Tibial nerve (tissue), 4 donors: ENCODE measurements around the gene AGPAT2. TPM values are rescaled to one million over a fixed set of nuclear protein-coding genes. Genes with fewer than 3 reads are reported as not detected.

ENCODE experiments used
- DNase-seq, 2 donors: peaks; one replicate each; pipeline ENCODE4 v3.0.0-alpha.2; 2019; ENCODE audit warnings: low spot score in 2 of 2
- H3K27ac ChIP-seq, 4 donors: fragments of 200-600 bp; sonication (generic) in 3 of 4; one replicate each; pipeline ENCODE4 v1.5.1; 2017 to 2019; ENCODE audit warnings: mild to moderate bottlenecking in 1 of 4
- H3K27me3 ChIP-seq, 2 donors: fragments of 200-600 bp; sonication (generic) in 1 of 2; one replicate each; pipeline versions ENCODE4 v1.5.1 to v1.6.0; 2017 to 2019
- H3K36me3 ChIP-seq, 3 donors: fragments of 200-600 bp; sonication (generic); one replicate each; pipeline ENCODE4 v1.5.1; 2018 to 2019
- H3K4me1 ChIP-seq, 4 donors: fragments of 200-600 bp; sonication (generic) in 3 of 4; one replicate each; pipeline ENCODE4 v1.5.1; 2017 to 2019
- H3K4me3 ChIP-seq, 4 donors: fragments of 200-600 bp; sonication (generic) in 3 of 4; one replicate each; pipeline ENCODE4 v1.5.1; 2017 to 2019; ENCODE audit warnings: mild to moderate bottlenecking in 1 of 4, moderate library complexity in 1 of 4
- H3K9me3 ChIP-seq, 4 donors: fragments of 200-600 bp; sonication (generic) in 3 of 4; one replicate each; pipeline ENCODE4 v1.5.1; 2017 to 2019
- EP300 ChIP-seq, 2 donors: sonication (generic); formaldehyde crosslinking; IDR thresholded peaks; one replicate each; pipeline ENCODE4 v1.6.1; 2017; ENCODE audit warnings: antibody characterized with exemption in 2 of 2, mild to moderate bottlenecking in 1 of 2
- POLR2A ChIP-seq, 2 donors: fragments of 450-650 bp; IDR thresholded peaks; one replicate each; pipeline ENCODE4 v1.6.1; 2017; ENCODE audit warnings: antibody characterized with exemption in 2 of 2, mild to moderate bottlenecking in 2 of 2, moderate library complexity in 2 of 2
- WGBS, 2 donors: methylation state at CpG; one replicate each; pipeline ENCODE4 v1.1.5; 2018; 5-methylcytosine and 5-hydroxymethylcytosine counted together
- total RNA-seq, 4 donors: library from RNA; depleted of rRNA; stranded (reverse); fragments of >200 nt; gene quantifications; one replicate each; pipeline ENCODE4 v1.1.0, GENCODE V29; 2016
- TF ChIP-seq, protein P1 (sequence below), 5 experiments: fragments of 200-600 bp in 3 of 5; fragments of 450-650 bp in 2 of 5; sonication (generic) in 3 of 5; IDR thresholded peaks; one replicate each; pipeline ENCODE4 v1.5.1; 2016 to 2019; ENCODE audit warnings: antibody characterized with exemption in 5 of 5, mild to moderate bottlenecking in 3 of 5, moderate library complexity in 2 of 5

Gene AGPAT2
- total RNA-seq, 4 donors from 2014 or later = 79.6 to 292 (median 151) TPM

DNA sequence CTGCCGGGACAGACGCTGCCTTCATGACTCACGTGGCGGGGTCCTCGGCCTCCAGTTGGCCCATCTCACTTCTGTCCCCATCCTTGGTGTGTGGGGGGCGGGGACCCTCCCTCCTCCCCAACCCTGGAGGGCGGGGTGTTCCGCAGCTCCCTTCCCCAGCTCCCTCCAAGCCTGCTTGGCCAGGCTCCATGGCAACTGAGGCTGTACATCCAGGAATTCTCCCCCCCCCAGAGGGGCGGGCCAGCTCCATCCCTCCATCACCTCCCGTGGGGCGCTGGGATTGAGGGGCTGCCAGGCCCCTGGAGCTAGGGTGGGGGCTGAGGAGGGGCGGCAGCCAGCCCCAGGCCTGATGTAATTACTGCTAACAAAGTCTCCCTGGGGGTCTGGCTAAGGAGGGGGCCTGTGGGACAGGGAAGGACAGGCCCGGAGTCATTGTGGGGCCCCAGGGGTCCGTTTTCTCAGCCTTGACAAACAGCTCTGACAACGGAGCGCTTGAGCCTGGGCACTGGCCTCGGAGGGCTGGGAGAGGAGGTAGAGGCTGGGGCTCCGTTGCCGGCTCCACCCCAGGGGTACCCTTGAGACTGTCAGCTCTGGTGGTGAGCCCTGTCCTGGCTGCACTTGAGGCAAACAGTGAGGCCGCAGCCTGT lies 33.1 kb upstream of the AGPAT2 start:
- H3K27ac ChIP-seq = peak overlapping the region in 2 of 4 donors; percentile 4 to 36

DNA sequence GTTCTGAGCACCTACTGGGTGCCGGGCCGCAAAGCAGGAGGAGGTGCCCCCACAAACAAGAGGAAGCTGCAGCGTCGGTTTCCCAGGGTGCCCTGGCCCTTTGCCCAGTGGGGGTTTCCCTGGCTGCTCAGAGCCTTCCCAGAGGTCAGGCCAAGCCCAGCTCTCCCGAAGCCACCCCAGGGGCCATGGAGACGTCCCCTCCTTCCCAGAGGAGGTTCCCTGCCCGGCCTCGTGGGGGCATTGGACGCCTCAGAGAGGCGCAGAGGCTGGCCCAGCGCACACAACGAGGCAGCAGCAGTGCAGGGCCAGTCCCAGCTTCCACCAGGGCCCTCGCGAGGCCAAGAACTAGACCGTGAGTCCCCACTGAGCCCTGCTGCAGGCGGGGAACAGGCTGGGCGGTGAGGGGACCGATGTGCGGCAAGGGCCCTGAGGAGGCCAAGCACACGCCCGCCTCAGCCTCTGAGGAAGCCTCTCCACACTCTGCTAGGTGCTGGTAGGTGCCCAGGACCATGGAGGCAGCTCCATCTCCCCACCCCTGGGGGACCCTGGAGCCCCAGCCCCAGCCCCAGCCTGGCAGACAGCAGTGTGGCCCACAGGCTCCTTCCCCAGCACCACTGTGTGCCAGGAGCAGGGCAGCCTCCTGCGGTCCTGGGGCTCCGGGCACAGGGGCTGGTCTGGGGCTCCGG lies 32.1 kb upstream of the AGPAT2 start:
- no peak overlapping the region for H3K4me3 ChIP-seq
- H3K27me3 ChIP-seq = peaks cover 0 to 22% of the 10 kb centered on the region in 2 donors
- no peak overlapping the region for H3K27ac ChIP-seq
- no peaks in the 10 kb centered on the region for H3K9me3 ChIP-seq
- WGBS, 2 donors = 38 to 65% methylated on average over 4 to 6 of the region's 24 CpGs
- peaks cover 0 to 36% (median 16%) of the 10 kb centered on the region in 3 donors for H3K36me3 ChIP-seq
- TF ChIP-seq POLR2A (IDR thresholded peaks at IDR 0.05) (no peak), EP300 (IDR thresholded peaks at IDR 0.05) (no peak)
- TF ChIP-seq, protein P1, sequence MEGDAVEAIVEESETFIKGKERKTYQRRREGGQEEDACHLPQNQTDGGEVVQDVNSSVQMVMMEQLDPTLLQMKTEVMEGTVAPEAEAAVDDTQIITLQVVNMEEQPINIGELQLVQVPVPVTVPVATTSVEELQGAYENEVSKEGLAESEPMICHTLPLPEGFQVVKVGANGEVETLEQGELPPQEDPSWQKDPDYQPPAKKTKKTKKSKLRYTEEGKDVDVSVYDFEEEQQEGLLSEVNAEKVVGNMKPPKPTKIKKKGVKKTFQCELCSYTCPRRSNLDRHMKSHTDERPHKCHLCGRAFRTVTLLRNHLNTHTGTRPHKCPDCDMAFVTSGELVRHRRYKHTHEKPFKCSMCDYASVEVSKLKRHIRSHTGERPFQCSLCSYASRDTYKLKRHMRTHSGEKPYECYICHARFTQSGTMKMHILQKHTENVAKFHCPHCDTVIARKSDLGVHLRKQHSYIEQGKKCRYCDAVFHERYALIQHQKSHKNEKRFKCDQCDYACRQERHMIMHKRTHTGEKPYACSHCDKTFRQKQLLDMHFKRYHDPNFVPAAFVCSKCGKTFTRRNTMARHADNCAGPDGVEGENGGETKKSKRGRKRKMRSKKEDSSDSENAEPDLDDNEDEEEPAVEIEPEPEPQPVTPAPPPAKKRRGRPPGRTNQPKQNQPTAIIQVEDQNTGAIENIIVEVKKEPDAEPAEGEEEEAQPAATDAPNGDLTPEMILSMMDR (IDR thresholded peaks at IDR 0.05) = no peak
- no peak for DNase-seq
- H3K4me1 ChIP-seq = peaks cover 0 to 57% (median 15%) of the 10 kb centered on the region in 4 donors

More for the DNA sequence above, 33.1 kb upstream of the AGPAT2 start:
- DNase-seq = no peak
- TF ChIP-seq POLR2A (IDR thresholded peaks at IDR 0.05) (no peak), EP300 (IDR thresholded peaks at IDR 0.05) (no peak)
- TF ChIP-seq, protein P1 (IDR thresholded peaks at IDR 0.05) = no peak
- no peak overlapping the region for H3K4me3 ChIP-seq
- no peaks in the 10 kb centered on the region for H3K9me3 ChIP-seq
- peaks cover 0 to 47% (median 16%) of the 10 kb centered on the region in 3 donors for H3K36me3 ChIP-seq
- H3K4me1 ChIP-seq = peaks cover 0 to 59% (median 15%) of the 10 kb centered on the region in 4 donors
- peaks cover 0 to 11% of the 10 kb centered on the region in 2 donors for H3K27me3 ChIP-seq
- 17 to 30% methylated on average over 19 to 20 of the region's 20 CpGs for WGBS, 2 donors

DNA sequence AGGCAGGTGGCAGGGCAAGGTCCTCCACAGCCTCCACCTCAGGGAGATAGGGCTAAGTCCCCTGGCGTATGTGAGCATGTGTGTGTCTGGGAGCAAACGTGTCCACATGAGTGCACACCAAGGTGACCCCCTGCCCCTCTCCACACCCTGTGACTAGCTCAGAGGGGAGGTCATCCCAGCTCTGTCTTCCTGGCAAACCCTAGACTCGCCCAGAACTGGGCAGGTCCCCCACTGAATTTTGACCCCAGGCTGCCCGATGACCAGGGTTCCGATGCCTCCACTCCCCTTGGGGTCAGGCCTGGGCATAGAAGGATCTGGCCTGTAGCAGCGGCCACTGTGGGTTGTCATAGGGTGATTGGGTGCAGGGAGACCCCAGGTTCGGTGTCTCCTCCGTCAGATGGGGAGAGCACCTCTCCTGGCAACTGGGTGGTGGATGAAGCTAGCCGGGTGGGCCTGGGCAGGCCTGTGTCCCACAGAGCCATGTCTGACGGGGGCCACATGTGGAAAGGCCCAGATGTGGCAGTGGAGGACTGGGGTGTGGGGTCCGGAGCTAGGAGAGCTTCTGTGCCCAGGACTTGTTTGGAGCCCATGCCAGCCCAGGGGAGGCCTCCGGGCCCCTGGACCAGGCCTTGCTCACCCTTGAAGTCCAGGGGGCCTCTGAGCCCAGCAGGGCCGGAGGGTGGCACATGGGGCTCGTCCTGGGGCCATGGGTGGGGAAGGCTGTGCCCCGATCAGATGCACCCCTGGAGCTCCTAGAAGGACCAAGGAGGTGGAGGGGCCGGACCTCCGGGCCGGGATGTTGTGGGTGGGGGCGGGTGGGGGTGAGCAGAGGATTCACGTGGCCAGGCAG lies 31.3 kb upstream of the AGPAT2 start:
- no peak overlapping the region for H3K27ac ChIP-seq
- H3K9me3 ChIP-seq = no peaks in the 10 kb centered on the region
- WGBS, 2 donors = 70 to 74% methylated on average over 13 to 16 of the region's 20 CpGs
- H3K4me1 ChIP-seq = peaks cover 0 to 57% (median 15%) of the 10 kb centered on the region in 4 donors
- DNase-seq = no peak
- H3K36me3 ChIP-seq = peaks cover 0 to 29% (median 9%) of the 10 kb centered on the region in 3 donors
- no peak for TF ChIP-seq POLR2A (IDR thresholded peaks at IDR 0.05)
- no peak for TF ChIP-seq EP300 (IDR thresholded peaks at IDR 0.05)
- TF ChIP-seq, protein P1 (IDR thresholded peaks at IDR 0.05) = no peak
- no peak overlapping the region for H3K4me3 ChIP-seq
- H3K27me3 ChIP-seq = peaks cover 0 to 29% of the 10 kb centered on the region in 2 donors

DNA sequence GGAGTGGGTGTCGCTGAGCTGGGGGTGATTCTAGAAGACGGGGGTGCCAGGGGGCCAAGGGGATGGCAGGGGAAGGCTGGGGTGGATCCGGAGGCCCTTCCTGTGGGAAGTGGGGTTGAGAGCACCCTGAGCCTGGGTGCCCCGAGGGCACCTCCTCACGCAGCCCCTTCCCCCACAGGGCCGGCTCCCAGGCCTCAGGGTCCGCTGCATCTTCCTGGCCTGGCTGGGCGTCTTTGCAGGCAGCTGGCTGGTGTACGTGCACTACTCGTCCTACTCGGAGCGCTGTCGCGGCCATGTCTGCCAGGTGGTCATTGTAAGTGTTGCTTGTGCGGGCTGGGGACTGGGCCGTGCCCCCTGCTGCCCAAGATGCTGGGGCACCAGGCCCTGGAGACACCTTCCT lies 30.1 kb upstream of the AGPAT2 start:
- Histone ChIP-seq H3K4me3 (no peak overlapping the region), H3K27me3 (peaks cover 0 to 40% of the 10 kb centered on the region in 2 donors), H3K4me1 (peaks cover 0 to 65% (median 17%) of the 10 kb centered on the region in 4 donors), H3K36me3 (peaks cover 0 to 17% (median 0%) of the 10 kb centered on the region in 3 donors), H3K27ac (no peak overlapping the region), H3K9me3 (no peaks in the 10 kb centered on the region)
- 84 to 88% methylated on average over 8 to 15 of the region's 16 CpGs for WGBS, 2 donors
- TF ChIP-seq POLR2A (IDR thresholded peaks at IDR 0.05) (no peak), EP300 (IDR thresholded peaks at IDR 0.05) (no peak)
- TF ChIP-seq, protein P1 (IDR thresholded peaks at IDR 0.05) = no peak
- DNase-seq = no peak
